Tracheal epithelial cell (primary cell): ENCODE data around the gene ERVMER34-1. TPM values are rescaled to one million over a fixed set of nuclear protein-coding genes. Genes with fewer than 3 reads are reported as not detected.

Source experiments
- total RNA-seq: library from RNA; depleted of rRNA; stranded (reverse); fragments of >200 nt; gene quantifications from 2 replicates; pipeline ENCODE4 v1.2.1, GENCODE V29; 2014

ERVMER34-1 gene, protein sequence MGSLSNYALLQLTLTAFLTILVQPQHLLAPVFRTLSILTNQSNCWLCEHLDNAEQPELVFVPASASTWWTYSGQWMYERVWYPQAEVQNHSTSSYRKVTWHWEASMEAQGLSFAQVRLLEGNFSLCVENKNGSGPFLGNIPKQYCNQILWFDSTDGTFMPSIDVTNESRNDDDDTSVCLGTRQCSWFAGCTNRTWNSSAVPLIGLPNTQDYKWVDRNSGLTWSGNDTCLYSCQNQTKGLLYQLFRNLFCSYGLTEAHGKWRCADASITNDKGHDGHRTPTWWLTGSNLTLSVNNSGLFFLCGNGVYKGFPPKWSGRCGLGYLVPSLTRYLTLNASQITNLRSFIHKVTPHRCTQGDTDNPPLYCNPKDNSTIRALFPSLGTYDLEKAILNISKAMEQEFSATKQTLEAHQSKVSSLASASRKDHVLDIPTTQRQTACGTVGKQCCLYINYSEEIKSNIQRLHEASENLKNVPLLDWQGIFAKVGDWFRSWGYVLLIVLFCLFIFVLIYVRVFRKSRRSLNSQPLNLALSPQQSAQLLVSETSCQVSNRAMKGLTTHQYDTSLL
- total RNA-seq: 2.9 and 7.0 TPM in 2 replicates

DNA sequence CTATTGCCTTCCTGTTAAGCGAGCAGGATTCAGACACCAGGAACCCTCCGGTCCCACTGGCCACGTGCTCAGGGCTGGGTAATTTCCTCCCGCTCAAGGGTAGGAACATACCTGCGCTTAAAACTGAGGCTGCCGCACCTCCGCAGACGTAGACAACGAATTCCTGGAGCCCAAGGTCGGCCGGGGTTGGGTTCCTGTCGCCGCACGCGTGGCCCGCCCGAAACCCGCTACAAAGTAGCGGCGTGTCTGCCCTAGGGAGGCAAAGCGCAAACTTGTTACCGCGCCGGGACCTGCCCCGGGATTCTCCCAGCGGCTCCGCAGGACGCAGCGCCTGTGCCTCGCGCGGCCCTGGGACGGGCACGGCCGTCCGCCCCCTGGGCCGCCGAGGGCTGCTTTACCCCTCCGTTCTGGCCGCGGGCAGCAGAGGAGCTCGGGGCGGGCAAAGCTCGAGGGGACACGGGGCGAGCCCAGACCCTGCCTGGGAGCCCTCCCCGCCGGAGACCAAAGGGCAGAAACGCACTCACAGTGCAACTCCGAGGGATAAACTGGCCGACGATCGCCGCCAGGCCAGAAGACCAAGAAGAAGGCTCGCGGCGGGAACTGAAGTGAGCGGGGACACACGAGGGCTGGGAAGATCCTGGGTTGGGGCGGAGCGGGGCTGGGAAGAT is at the start of gene ERVMER34-1:
ERVMER34-1 (minus strand) TSS at position 607 of the 668 bp plus-strand sequence. CDS start 5,905 bp downstream, outside the sequence.

Other genes starting within 250 kb of the ERVMER34-1 start
- gene USP46, start 92.1 kb downstream of the ERVMER34-1 start, total RNA-seq: 11.1 and 18.1 TPM in 2 replicates
- gene RASL11B, start 110.9 kb upstream of the ERVMER34-1 start, total RNA-seq: 1.4 and 2.8 TPM in 2 replicates